GM12864 (cell line): Measurements from ENCODE around the gene PSPH.
"Not testable (repeated sequence)": the region's sequence is repeated elsewhere in the genome, so short reads cannot be mapped to it uniquely, and the experiment has no call there.

Experiments used
- DNase-seq: peaks from one replicate; pipeline ENCODE4 v3.0.0-alpha.2; 2011; ENCODE audit warnings: low read depth
- H3K4me3 ChIP-seq: 2 replicates; pipeline ENCODE4 v1.5.1; 2011; ENCODE audit warnings: mild to moderate bottlenecking, low read depth, low read length, control low read depth
- CTCF ChIP-seq: IDR thresholded peaks from 2 replicates; pipeline ENCODE4 v1.5.1; 2011; ENCODE audit warnings: low read depth, mild to moderate bottlenecking, moderate library complexity, low read length, control low read depth, inconsistent platforms; ENCODE audit errors: missing control alignments

PSPH gene

GRCh38 chr7:56051339-56052191 is at the start of gene PSPH, which contains the start of gene CCT6A:
TSS of gene PSPH (minus strand) at chr7:56051444. CDS start at chr7:56021212, 30,232 bp downstream.
TSS of gene CCT6A (plus strand) at chr7:56051765. CDS start at chr7:56051849, 84 bp downstream.
- peak; percentile 89 for DNase-seq
- H3K4me3 ChIP-seq, result peak within 1 kb of the TSS; percentile 71
- no peak for TF ChIP-seq CTCF

- no peak overlapping the region for H3K4me3 ChIP-seq
- no peak for DNase-seq
- TF ChIP-seq CTCF, result no peak
Measured at GRCh38 chr7:56099653-56100052, 48.4 kb upstream of the PSPH start.

GRCh38 chr7:56098187-56099008 is 47.2 kb upstream of the PSPH start:
- DNase-seq, H3K4me3 ChIP-seq: not testable (repeated sequence)

- DNase-seq, result no peak
- TF ChIP-seq CTCF, result no peak
- H3K4me3 ChIP-seq, result no peak overlapping the region
Measured at GRCh38 chr7:56097700-56098099, 46.5 kb upstream of the PSPH start.

GRCh38 chr7:56092789-56093531 is 41.7 kb upstream of the PSPH start, which contains the start of gene PHKG1:
TSS of gene PHKG1 (minus strand) at chr7:56092952. CDS start at chr7:56088941, 4,011 bp downstream.
- no peak for TF ChIP-seq CTCF
- no peak within 1 kb of the TSS for H3K4me3 ChIP-seq
- no peak for DNase-seq

GRCh38 chr7:56092388-56092787 is 41.1 kb upstream of the PSPH start:
- H3K4me3 ChIP-seq, DNase-seq: not testable (repeated sequence)

- no peak for TF ChIP-seq CTCF
- no peak overlapping the region for H3K4me3 ChIP-seq
- DNase-seq, result no peak
Measured at GRCh38 chr7:56091591-56091990, 40.3 kb upstream of the PSPH start.
